NCI-H2107 treated with DMSO at 0.1 percent for 48 hours (cell line): Measurements from ENCODE around the gene SH3RF3.

Source experiments
- DNase-seq: peaks from one replicate; lab custom pipeline; 2025; ENCODE audit not compliant: unreplicated experiment; lab: John Stamatoyannopoulos, UW

SH3RF3 gene

DNA sequence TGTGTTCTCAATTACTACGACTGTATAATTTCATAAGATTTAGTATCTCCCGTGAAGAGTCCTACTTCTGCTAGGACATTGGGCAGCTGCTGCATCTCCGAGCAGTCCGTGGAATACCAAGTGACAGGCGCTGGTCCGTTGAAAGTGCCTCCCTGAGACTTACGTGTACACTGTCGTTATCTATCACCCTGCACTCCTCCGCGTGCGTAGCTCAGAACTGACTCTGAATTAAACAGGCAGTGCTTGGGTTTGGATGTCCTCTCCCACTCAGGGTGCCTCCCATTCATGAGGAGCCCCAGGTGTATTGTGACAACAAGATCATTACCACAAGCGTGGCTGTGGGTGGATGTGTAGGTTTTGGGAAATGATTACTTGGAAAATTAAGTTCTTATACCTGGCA is 148.4 kb downstream of the SH3RF3 start:
- no peak for DNase-seq

DNA sequence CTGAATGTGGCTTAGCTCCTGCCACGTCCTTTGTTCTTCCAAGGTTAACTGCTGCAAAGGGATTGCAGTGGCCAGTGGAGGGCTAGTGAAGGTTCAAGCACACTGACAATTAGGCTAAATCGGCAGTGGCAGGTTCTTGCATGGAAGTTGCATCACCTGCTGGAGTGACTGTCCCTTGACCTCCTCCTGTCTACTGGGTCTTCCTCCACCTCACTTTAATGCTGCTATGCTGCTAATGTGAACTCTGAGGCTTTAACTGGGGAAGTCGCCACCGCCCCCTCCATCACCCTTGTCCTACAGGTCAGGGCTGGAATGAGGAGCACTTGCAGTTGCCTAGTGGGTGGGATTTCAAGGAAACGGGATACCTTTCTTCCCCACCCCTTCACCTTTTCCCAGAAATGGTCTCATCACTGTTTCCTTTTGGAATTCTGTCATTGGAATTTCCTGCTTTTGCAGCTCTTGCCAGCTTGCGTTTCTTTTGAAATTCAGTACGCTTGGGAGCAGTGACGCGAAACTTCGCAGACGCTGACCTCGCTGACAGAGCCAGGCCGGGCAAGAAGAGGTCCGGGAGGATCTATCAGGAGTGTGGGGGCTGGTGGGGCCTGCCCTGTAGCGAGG is 150.3 kb downstream of the SH3RF3 start:
- no peak for DNase-seq

DNA sequence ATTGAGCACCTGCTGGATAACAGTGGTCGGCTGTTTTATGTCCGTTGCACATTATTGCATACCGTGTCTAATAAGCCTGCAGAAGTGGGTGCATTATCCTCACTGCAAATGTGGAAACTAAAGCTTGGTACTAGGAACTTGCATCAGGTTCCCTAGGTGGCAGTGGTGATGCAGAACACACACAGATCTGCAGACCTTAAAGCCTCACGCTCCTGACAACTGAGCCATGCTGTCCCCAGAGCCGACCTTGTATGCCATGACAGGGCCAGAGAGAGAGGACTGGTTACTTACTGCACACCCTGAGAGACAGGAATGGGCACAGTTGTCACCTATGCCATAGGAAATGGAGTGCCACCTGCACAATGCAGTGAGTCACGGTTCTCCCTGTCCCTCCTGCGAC is 151.8 kb downstream of the SH3RF3 start:
- DNase-seq = peak; percentile 34

DNA sequence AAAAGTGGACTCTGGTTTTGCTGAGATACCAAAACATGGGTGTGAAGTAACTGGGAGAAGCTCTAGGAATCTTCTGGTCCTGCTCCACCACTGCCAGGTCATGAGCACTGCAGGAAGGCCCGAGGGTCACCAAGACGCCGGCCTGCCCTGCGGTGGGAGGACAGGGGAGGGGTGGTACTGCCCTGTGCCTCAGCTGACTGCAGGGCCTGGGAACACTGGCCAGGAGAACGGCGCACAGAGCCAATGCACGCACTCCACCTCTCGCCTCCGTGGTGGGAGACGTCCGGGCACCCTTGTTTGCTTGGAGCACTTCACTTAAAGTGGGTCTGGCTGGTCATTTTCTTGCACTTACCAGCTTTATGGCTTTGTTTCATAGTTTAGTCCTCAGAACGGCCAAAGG is 153.4 kb downstream of the SH3RF3 start:
- DNase-seq = no peak

DNA sequence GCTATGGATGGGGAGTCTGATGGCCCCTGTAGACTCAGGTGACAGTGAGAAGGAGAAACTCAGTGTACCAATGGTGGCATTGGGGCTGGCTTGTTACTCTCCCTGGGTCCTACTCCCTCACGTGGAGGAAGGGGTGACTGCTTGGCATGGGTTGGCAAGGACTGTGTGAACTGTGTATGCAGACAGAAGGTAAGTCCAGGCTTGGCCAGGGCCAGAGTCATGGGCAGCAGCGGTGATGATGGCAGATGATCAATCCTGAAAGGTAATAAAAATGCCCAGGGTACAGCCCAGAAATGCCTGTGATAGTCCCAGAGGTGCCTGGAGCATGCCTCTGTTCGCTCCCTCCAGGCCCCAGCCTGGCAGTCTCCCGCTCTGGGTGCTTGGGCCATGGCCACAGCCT is 153.9 kb downstream of the SH3RF3 start:
- DNase-seq = no peak

DNA sequence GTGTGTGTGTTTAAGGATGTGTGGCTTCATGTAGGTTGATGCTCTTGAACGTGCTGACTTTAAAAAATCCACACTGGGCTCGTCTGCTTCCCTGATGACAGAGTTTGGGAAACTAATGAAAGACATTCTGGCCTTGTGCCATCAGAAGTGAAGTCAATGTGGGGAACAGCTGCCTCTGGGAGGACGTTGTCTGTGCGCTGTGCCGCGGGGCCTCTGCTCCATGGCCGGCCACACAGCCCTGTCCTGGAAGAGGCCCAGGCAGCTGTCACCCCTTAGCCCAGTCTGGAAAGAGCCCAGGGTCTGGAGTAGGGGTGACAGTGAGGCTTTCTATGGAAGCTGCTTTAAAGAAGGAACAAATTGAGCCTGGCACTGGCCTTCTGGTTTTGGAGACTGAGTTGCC is 155.8 kb downstream of the SH3RF3 start:
- DNase-seq = no peak

DNA sequence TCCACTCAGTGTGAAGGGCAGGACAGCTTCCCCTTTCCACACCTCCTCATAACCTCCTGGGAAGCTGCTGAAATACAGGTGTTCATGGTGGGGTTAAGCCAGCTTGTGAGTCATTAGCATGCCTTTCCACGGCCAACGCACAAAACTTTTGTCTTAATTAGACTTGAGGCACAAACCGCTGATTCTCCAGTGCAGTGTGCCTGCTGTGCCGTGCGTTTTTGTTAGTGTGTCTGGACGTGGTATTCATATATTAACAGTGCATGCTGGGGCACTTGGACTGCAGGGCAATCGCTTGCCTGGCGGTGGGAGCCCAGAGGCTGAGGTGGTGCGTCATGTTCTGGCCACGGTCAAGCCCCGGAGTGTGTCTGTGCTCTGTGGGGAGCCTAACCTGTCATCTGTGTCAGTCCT is 156.2 kb downstream of the SH3RF3 start:
- DNase-seq = no peak

DNA sequence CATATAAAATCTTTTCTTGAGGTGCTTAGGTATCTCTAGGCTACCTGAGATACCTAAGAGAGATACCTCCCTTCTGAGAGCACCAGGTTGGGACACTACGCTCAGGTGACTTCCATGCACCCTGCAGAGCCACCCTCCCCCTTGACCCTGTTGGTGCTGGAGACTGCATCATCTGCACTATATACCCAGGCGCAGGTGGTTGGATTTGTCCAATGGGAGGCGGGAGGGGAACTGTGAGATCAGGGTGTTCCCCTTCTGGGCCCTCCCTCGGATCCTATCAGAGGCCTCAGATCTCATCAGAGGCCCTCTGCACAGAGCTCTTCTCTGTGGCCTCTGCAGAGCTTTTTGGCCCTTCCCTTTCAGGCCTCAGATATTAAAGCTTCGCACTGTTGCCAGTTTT is 158.4 kb downstream of the SH3RF3 start:
- no peak for DNase-seq

DNA sequence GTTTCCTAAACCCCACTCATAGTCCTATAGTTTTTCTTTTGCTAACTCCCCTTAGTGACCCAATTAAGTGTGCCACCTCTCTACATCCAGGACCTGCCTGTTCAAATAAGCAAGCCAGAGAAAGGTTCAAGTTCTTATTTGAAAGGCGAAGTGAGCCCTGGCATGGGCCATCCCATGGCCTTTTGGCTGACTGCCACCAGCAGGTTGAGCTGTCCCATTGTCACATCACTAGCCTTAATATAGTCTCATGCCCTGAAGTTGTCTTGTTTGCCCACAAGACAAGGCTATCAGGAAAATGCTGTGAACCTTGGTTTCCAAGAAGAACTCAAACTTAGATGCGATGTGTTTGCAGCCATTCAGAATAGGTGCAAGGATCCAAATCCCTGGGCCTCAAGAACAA is 158.8 kb downstream of the SH3RF3 start:
- no peak for DNase-seq

DNA sequence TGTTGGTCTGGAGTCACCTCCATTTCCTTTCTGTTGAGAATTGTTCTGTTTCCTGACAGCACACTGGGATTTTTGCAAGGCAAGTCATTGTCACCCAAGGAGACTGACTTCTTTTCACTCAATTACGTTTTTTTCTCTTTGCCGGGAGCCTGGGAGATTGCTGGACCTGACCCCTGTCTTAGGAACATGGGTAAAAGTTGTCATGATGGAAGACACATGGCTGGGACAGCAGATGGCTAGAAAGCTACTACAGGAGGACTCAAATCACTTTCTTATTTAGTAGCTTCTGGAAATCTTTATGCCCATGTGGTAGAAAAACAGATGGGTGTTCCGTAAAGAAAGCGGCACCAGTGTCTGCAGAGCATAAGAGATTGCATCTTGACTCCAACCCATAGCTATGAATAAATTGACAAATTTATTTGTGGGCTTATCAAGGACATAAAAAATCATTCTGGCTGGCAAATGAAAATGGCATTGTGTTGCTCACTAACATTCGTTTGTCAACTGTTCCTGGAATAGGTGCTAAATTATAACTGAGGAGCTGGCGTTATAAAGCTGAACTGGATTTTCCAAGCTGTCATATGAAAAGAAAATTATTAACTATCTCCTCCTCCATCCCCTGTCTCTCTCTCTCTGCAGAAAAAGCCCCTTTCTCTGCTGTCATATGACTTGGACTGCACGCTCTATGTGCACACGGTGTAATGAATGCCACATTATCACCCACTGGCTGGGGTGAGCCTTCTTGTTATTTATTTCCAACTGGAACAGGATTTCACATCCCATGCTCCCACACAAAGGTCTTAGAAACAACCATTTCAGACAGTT is 159.8 kb downstream of the SH3RF3 start:
- no peak for DNase-seq

DNA sequence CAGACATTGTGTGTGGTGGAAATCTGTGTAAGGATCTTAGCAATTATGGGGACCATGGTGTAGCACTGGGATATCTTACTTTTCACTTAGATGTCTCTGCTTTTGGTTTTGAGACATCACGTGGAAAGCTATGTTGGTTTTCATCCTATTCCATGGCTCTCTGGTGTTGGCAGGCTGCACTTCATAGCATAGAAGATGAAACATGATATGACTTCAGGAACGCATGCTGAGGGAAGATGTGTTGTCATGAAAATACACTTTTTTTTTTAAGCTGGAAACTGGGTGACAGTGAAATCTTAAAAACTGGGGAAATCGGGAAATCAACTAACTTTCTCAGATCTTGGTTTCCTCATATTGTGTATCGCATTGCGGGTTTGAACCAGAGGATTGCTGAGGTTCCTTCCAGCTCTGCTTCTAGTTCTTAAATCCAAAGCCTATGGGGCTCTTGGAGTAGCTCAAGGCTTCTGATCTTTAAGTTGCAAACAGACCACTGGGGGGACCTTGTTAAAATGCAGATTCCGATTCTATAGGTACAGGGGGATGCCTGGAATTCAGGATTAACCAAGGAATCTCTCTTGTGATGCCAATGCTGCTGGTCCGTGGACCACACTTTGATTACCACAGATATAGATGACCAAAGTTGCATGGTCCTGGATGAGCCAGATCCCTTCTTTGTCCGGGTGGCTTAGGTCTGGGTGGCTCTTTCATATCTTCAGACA is 160.7 kb downstream of the SH3RF3 start:
- no peak for DNase-seq

DNA sequence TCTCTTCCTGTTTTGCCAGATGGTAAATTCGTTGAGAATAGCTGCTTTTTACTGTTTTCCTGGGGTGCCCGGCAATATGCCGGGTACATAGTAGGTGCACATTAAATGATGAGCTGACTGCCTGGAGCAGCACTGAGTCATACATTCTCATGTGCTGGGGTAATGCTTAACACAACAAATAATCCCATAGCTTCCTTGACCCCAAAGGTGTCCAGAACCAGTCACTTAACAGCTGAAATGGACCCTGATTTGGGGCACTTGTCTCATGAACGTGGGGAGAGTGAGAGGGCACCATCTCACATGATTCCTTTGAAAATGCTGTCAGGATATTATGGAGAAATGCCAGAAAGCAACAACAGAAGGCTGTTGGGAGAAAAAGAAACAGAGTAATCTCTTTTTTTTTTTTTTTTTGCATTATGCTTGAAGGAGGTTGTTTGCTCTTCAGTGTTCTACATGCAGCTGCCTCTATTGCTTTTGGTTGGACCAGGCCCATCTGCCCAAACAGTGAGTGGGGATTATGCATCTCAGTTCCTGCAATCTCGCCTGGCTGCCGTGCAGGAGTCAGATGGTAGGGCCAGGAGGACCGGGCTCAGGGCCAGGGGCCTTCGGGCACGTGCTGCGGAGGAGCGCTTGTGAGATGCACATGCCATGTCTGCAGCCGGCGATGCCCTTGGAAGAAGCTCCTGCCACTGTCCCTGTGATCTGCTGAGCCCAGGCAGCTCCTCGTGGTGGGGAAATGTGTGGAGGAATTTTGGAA is 162.1 kb downstream of the SH3RF3 start:
- DNase-seq = no peak

DNA sequence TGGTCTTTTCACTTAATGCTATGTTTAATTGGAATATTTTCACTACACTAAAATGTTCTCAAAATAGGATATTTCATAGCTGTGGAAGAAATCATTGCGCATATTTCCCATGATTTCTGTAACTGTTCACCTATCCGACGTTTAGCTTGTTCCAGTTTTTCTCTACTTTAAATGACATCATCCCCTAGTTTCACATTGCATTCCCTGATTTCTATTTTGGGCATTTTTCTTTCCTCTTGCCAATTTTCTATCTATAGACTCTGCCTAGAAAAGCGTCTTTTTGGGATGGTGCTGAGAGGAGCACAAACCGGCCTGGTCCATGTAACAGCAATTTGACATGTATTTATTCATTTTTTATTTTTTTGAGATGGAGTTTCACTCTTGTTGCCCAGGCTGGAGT is 163.4 kb downstream of the SH3RF3 start:
- DNase-seq = no peak

DNA sequence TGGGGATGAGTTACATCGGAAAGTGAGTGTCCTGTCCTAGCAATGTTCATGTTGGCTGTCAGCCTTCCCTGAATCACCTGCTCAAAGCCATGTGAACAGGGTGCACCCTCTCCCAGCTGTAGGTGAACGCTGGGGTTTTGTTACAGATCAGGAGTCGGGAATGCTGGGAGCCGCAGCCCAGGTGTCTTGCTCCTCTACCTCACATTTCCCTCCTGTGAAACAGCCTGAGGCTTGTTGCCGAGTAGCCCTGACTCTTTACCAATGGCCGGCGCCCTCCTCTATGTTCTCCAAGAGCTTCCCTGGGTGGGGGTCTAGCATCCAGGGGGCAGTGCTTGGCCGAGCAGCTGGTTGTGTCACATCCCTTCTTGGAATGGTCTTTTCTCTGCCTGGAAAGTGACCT is 164.7 kb downstream of the SH3RF3 start:
- no peak for DNase-seq

DNA sequence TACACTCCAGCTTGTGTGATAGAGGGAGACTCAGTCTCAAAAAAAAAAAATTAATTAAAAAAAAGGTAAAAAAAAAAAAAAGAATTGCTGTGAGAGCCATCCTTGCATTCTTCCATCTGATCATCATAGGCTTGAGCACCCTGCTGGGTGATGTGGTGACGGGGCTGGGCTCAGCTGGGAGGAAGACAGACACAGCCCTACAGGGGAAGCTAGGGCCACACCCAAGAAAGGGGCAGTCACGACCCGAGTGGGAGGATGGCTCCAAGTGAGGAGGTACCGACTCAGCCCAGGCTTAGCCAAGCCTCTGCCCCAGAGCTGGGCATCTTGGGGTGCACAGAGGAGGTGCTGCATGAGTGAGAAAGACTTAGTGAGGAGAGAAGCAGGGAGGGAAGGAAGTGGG is 165.5 kb downstream of the SH3RF3 start:
- DNase-seq = no peak

DNA sequence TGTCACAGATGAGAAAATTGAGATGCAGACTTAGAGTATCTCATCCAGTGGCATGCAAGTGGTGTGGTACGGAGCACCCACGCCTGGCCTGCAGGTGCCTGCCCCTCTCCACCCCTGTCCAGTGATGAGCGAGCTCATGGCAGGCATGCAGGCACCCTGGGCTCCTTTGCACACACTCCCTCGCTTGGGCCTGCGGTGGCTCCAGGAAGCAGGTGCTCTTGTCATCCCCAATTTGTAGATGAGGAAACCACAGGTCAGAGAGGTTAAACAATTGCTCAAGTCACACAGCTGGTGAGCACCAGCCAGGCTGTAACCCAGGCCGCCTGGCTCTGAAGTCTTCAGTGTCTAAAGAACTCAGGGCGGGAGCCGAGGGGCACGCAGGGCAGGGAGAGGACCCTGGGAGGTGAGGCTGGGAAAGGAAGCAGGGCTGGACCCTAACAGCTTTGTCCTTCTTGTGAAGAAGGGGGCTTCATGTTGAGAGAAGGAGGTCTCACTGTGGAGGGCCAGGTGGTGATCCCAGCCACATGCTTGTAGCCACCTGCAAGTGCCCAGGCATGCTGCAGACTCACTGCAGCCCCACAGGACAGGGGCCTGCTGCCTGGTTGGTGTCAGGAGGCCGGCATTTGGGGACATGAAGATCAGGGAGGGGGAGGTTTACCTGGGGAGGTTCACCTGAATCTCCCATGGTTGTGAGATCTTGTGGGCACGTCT is 166.2 kb downstream of the SH3RF3 start:
- DNase-seq = no peak

DNA sequence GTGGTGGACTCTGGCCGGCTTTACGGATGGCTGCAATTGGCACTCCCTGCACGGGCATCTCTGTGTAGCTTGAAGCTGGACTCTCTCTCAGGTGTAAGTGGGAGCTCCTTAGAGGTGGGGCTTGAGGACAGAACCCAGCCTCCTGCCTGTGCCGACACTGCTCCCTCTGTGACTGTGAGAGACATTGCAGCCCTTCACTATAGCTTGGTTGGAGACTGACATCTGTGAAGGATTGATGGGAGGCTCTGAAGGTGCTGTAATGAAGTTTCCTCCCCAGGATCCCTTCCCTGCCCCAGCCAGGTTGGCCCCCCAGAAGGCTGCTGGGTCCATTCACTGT is 166.7 kb downstream of the SH3RF3 start:
- no peak for DNase-seq

DNA sequence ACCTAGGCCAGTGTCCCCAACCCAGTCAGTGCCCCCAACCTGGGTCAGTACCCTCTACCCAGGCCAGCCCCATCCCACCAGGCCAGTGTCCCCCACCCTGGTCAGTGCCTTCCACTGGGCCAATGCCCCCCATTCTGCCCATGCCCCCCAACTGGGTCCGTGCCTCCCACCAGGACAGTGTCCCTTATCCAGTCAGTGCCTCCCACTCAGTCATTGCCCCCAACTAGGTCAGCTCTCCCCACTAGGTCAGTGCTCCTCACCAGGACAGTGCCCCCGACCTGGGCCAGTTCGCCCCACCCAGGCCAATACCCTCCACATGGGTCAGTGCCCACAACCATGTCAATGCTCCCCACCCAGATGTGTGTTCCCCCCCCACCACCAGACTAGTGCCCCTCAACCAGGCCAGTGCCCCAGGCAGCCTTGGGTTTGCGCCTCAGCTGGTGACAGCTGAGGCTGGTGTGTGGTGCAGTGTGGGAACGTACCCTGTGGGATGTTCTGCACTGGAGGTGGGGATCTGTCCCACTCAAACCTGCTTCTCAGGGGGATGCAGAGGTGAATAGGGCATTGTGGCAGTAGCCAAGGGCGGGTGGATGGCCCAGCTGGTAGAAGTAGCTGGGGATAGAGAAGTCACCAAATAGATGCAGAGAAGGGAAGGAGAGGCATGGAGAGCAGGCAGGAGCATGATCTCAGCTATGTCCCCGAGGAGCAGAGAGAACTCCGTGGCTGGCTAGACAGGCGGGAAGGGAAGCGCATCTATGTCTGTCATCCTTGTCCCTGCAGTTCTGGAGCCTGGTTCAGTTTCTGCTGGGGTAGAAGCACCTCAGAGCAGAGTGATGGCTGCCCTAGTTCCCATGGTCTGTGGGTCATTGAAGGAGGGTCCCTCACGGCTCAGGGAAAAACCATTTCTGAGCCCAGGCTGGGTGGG is 168.8 kb downstream of the SH3RF3 start:
- DNase-seq = no peak

DNA sequence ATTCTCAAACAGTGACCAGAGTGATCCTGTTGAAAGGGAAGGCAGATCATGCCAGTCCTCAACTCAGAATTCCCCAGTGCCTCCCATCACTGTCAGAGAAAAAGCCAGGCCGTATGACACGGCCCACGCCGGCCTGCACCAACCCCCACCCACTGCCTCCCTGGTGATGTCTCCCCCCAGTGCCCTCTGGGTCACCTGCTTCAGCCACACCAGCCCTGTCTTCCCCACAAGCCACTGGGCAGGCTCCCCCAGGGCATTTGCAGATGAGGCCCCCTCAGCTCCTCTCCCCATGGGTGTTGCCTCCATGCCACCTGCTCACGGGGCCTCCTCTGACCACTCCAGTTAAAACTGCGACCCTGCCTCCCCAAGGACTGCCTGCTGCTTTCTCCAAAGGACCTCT is 169.8 kb downstream of the SH3RF3 start:
- DNase-seq = no peak

DNA sequence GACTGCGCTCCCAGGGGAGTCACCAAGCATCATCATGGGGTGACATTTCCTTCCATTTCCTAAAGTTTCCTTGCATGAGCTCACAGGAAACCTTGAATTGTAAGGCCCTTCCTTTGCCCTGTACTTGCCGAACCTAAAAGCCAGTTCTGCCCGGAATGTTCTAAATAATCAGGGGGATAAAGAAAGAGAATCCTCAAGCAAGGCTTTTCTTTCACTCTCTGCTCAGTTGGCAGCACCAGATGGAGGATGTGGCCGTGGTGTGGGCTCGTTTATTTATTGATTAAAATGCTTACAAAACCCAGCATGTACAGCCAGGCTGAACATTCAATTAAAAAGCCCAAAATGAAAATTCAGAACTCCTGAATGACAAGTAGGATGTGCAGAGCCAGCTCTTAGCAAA is 170.5 kb downstream of the SH3RF3 start:
- DNase-seq = no peak
